ENCODE measurements around the gene MARK3.
"Not testable (repeated sequence)": the region's sequence is repeated elsewhere in the genome, so short reads cannot be mapped to it uniquely, and the experiment has no call there.

Gene MARK3

DNA sequence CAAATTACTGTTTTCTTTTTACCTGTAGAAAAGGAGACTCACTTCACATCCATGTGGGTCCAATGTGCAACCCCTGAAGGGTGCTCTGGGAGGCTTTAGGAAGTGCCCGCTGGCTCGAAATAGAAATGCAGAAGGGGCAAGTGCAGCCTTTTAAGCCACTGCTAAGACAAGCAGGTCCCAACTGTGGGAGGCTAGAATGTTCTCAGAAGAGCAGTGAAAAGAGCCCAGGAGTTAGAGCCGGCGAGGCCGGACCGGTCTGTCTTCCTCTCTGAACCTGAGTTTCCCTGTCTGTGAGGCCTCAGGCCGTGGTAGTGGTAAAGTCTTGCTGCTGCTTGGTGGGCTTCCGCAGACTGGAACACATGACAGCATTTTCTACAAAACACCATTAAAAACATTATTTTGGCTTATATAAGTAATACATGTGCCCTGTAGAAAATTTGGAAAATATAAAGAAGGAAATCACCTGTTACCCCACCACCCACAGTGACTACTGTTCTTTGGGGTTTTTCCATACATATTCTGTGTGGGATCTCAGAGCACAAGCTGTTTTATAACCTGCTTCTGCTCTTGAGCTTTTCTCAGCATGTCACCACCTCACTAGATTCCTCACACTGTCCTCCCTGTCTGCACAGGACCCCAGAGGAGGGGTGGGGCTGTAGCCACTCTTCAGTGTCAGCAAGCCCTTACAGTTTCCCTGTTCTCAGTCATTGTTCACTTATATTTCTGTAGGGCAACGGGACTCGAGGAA, 131.4 kb downstream of the MARK3 start:
- FAIRE-seq, result no peak

DNA sequence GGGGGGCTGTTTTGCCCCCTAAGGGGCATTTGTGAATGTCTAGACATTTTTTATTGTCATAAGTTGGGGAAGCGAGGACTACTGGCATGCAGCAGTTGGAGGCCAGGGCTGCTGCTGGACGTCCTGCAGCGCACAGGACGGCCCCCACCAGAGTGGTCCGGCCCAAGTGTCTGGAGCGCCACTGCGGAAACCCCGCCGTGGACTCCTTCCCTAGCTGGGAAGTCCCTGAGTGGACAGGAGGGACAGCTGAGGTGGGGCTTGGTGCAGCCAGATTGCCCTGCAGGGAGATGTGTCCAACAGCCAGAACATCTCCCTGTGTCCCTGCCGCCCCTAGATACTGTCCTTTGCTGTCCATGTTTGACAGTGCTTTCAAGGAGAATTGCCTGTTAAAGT, 132.0 kb downstream of the MARK3 start:
- no peak for FAIRE-seq

DNA sequence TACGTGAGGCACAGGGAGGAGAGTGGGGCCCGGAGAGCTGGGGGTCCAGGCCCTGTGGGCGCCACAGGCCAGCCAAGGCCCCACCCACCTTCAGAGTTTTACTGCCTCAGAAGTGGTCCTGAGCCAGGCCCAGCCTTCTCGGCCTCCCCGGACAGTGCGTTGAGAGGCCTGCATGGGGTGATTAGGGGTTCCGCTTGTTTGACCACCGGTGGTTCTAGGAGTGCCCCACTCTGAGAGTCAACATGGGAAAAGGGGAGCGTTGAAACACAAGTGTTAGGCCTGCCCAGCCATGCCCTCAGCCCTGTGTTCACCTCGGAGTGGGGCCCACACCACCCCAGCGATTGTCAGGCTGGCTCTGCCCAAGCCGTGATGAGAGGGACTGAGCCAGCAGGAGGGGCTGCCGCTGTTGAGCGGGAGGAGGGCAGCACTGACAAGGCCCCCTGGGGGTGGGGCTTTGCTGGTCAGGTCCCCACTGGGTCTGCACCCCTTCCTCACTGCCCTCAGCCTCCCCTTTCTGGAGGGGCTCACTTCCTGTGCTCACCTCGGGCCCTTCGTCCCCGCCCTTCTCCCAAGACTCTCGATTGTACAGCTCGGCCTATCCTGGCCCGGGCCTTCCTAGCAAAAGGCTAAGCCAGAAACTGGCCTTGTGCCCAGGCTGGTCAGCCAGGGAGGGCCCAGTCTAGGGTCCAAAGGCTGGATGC, 132.7 kb downstream of the MARK3 start:
- FAIRE-seq, result no peak

DNA sequence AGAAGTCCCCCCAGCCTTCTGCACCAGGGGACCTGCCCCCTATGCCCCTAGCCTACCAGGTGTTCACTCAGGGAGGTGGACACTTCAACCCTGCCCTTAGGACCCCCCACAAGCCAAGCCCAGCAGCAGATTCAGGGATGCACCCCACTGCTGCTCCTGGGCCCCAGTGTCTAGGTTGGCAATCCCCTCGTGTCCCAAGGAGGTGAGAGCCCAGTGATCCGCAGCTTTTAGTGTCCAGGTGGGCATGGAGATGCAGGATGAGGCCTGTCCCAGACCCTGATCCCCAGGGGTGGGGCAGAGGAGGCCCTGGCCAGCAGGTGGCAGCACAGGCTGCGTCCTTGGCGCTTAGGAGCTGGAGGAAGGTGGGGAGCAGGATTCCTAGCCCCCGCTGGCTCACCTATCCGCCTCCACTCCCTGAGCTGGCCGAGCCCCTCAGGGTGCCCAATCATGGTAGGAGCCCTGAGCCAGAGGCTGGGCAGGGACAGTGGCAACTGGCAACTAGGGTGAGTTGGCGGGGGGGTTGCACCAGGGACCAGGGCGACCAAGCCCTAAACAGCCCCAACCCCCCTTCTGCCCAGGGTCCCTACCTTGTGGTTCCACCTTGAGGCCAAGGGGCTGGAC, 133.3 kb downstream of the MARK3 start:
- FAIRE-seq, result no peak

DNA sequence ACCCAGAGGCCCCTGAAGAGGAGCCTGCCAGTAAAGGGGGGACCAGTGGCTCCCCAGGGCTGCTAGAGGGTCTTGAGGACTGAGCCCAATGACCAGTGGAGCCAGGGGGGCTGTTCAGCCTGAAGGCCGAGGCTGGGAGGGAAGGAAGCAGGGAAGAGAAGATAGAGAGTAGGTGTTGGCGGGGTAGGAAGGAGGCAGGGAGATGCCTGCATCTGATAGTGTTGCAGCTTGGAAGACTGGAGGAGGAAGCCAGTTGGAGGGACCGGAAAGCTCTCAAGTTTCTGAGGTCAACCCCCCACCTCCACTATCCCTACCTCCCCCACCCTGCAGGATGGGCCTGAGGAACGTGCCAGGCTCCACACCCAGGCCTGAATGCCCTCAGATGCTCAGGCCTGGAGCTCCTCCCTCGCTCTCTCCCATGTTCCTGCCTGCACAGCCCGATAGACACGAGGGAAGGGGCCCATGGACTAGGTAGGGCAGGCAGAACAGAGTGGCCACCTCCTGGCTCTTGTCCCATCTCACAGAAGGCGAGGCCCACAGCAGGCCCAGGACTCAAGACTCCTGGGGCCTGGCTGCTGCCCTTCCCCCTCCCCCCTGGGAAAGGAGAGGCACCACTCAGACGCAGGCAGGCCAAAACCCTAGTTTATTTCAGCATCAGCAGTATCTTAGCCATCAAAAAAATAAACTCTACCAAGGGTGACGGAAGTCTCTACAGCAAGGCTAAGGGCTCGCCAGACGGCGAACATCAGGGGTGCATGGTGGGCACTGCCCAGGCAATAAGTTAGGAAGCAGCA, 134.0 kb downstream of the MARK3 start:
- FAIRE-seq, result no peak

DNA sequence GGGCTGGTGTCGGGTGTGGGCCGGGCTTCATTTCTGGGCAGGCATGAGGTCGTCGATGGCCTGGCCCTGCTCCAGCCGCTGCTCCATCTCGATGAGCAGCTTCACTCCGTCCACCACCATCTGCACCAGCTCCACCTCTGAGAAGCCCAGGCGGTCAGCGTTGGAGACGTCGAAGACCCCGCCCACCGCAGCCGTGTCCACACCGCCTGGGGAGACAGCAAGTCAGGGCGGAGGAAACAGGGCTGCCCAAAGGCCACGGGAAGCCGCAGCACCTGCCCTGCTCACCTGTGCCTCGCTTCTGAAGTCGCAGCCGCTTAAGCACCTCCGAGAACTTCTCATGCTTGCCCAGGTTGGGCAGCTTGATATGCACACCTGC, 134.6 kb downstream of the MARK3 start:
- FAIRE-seq, result no peak

DNA sequence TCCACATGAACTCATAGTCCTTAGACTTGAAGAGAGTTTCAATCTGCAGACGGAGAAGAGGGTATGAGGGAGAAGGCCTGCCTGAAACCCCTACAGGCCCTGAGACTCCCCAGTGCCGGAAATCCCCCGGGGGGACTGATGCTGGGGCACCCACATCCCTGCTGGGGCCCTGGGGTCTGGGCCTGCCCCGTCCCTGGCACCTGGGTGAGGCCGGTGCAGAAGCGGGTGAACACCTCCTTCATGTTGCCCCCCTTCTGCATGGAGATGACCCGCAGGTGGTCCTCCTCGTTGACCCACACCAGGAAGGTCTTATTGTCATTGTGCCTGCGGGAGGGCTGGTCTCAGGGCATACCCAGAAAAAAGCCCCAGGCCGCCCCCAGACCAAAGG, 135.0 kb downstream of the MARK3 start:
- FAIRE-seq, result no peak

DNA sequence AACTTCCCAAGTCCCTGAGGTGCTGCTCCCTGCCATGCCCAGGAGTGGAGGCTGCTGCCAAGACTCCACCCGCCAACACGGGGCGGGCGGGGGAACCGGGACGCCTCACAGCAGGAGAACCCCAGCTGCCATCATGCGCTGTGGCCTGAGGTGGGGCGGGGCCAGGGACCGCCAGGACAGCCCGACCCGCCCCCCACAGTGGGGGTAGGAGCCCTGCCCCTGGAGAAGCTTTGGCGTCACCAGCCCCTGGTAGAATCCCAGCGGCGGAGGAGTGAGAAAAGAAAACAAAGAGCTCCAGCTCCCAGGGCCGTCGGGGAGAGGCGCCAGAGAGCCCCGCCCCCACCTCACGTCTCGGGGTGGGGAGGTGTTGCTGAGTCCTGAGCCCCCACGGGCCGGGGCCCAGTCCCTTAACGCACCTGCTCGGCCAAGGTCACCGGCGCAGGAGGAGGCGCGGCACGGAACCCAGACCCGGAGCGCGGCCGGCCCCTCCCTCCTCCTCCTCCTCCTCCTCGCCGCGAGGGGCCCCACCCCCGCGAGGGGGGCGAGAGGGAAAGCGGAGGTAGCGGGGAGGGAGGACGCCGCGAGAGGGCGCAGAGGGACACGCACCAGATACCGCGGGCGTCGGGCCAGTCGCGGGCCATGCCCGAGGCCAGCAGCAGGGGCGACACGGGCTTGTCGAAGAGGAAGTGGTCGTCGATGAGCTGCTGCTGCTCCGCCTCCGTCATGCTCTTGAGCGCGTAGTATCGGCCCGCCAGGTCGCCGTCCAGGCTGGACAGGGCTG, 135.6 kb downstream of the MARK3 start:
- FAIRE-seq, result no peak

DNA sequence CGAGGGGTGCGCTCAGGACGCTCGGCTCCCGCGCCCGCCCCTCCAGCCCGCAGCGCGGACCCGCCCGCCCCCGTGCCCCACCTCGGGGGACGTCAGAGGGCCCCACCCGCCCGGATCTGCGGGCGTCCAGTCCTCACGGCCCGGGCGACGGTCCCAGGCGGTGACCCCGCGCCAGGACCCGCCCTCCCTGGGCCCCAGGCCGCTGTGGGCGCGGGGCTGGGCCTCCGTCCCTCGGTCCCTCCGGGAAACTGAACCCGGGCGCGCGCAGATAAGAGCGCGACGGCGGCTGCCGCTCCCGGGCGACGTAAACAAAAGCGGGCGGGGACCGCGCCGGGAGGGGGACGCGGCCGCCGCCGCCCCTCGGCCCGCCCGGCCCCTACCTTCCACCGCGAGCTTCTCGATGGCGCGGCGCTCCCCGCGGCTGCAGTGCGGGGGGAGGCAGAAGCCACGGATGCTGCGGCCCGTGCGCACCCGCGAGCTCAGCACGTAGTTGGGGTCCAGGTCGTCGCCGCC, 136.3 kb downstream of the MARK3 start:
- no peak for FAIRE-seq

DNA sequence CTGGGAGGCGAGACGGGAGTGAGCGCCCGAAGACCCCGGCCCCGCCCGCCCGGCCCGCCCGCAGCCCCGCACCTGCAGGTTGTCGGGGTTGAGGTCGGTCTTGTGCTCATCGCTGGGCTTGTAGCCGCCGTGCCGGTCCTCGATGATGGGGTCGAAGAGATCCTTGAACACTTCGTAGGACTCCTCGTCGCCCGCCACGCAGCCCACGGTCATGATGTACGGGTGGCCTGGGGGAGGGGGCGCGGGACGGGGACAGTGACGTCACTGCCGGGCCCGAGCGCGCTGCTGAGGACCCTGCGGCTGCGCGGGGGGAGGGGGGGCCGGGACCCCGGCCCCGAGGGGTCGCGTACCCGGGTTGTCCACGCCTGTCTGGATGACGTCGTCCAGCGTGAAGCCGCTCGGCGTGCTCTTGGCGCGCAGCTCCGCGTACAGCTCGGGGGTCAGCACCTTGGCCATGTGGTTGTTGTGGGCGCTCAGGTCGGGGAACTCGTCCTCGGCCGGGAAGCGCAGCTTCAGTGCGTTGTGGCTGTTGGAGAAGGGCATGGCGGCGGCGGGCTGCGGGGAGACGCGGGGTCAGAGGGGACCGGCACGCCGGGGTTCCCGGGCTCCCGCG, 136.8 kb downstream of the MARK3 start:
- no peak for FAIRE-seq

DNA sequence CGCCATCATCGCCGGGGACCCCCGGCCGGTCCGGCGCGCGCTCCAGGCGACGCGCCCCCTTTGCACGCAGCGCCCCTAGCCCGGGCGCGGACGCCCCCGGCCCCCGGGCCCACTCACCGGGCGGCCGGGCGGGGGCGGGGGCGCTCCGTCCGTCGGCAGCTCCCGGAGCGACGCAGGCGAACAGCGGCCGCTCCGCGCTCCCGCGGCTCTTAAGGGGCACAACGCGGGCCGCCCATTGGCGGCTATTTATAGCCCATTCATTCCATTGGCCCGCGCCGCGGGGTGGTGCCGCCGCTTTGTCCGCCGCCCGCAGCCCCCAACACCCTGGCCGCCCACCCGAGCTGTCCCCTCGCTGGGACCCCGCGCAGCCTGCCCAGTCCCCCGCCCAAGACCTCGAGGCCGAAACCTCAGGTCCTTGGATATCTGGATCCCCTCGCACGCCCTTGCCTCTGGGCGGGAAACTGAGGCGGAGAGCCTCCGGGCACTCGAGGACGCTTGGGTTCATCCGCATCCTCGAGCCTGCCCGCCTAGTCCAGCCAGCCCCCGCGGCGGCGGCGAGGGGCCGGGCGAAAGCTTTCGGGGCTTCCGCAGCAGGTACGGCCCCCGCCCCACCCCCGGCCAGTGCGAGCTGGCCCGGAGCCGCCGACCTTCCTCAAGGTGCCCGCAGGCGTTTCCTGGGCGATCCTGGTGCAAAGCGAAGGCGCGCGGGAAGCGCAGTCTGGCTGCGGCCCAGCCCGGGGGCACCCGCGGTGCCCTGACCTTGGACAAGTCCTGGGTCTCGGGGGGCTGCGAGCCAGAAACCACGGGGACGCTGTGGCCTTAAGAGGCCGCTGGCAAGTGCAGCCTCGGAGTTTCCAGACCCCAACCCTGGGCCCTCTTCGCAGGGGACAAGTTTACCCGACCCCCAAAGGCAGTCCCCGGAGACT, 137.7 kb downstream of the MARK3 start, which contains the start of gene CKB:
Gene CKB (minus strand): TSS at position 182 of the 926 bp plus-strand sequence. CDS start 337 bp downstream, outside the sequence.
- no peak for FAIRE-seq

DNA sequence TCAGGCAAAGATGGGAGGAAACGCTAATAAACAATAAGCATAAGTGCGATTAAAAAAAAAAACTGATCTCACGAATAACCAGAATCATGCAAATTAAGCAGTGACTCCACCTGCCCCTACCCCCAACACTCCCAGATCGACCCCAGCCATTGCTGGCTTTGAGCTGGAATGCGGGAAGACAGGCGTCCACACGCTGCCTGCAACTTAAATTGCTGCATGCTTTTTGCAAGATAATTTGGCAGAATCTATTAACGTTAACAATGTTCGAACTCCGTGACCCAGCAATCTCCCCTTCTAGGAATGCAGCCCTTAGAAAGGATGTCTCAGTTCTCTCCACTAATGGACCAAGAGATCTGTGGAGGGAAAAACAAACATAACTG, 138.3 kb downstream of the MARK3 start:
- no peak for FAIRE-seq

DNA sequence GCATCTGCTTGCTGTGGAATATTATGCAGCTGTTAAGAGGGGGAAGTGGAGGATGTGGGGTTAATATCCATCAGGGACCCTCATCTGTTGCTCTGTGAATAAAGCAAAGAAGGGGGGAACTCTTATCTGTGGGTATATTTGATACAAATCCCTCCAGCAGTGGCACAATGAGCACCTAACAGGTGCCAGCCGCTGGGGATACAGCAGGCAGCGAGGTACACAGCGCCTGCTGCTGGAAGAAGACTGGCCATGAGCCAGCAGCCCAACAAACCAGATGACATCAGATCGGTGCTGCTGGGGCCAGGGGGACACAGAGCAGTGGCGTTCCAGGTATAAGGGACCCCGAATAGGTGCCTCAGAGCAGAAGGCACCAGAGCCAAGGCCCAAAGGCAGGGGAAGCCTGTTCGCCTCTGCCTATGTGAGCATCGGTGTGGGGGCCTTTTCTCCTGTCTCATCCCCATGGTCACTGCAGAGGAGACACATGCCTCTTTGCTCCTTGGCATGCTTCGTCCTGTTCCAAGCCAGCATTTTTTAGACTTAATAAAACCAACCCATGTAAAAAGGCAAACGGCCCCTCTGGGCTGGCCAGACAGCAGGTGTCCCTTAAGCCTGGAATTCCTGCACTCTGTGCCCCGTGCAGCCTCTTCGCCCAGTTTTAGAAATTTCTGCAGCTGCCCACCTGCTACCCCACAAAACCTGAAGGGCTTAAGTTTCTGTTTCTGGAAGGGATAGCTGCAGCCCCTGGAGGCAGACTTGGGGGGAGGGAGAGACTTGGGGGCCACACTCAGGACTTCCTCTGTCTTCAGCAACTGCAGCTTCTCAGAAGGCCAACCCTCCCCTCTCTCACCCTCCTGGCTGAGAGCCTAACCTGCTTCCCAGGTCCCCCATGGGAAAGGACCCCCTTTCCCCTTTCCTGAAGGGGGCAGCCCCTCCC, 139.1 kb downstream of the MARK3 start:
- FAIRE-seq, result no peak

DNA sequence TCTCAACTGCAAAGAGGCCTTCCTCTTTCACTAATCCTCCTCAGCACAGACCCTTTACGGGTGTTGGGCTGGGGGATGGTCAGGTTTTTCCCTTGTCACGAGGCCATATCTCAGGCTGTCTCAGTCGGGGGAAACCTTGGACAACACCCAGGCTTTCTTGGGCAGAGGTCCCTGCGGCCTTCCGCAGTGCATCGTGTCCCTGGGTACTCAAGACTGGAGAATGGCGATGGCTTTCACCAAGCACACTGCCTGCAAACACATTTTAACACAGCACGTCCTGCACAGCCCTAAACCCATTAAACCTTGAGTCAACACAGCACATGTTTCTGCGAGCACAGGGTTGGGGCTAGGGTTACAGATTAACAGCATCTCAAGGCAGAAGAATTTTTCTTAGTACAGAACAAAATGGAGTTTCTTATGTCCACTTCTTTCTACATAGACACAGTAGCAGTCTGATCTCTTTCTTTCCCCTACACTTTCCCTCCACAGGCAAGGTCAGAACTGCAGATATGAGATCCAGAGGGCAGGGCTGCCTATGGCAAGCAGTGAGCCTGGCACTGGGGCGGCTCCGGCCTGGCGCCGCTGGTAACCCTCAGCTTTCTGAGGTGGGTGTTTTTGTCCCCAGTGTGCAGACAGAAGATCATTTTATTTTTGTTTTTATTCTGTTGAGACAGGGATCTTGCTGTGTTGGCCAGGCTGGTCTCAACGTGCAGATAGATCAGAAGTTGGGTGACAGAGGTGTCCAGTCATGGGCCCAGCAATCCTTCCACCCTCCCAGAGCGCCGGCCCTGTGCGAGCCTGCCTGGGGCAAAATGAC, 140.4 kb downstream of the MARK3 start:
- FAIRE-seq, result not testable (repeated sequence)

DNA sequence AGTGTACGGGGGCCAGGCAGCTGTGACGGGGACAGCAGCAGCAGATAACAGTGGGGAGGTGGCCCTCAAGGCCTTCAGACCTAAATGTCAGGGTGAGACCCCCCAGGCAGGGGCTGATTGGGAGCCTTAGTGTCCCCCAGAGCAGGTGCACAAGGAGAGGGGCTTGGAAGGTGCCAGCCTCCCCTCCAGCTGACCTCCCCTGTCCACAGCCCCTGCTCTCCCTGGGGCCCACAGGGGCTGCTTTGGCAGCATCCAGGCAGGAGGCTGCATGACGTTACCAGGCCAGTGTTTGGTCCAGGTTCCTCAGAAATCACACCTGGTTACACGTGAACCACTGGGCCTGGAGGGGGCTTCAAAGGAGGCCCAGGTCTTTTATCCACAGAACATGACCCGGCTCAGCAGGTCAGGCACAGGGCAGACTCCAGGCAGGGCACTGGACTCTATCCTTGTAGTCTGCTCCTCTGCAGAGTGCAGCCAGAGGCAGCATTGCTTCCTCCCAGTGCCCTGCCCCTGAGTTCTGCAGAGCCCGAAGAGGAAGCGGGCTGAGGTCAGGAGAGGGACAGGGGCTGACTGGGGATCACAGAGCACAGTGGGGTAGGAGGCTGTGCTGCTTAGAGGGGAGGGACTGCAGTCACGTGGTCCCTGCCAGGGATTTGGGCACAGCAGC, 141.2 kb downstream of the MARK3 start:
- no peak for FAIRE-seq

DNA sequence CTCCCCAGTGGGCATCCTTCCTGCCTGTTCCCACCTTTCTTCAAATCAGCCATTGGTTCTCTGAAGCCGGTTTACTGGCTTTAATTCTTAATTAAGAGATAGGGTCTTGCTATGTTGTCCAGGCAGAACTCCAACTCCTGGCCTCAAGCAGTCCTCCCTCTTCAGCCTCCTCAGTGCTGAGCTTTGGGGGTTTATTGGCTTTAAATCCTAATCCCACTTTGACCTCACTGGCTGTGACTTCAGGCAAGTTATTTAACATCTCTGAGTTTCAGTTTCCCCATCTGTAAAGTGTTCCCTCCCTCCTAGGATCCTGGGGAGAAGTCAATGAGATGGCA, 141.7 kb downstream of the MARK3 start:
- FAIRE-seq, result no peak

DNA sequence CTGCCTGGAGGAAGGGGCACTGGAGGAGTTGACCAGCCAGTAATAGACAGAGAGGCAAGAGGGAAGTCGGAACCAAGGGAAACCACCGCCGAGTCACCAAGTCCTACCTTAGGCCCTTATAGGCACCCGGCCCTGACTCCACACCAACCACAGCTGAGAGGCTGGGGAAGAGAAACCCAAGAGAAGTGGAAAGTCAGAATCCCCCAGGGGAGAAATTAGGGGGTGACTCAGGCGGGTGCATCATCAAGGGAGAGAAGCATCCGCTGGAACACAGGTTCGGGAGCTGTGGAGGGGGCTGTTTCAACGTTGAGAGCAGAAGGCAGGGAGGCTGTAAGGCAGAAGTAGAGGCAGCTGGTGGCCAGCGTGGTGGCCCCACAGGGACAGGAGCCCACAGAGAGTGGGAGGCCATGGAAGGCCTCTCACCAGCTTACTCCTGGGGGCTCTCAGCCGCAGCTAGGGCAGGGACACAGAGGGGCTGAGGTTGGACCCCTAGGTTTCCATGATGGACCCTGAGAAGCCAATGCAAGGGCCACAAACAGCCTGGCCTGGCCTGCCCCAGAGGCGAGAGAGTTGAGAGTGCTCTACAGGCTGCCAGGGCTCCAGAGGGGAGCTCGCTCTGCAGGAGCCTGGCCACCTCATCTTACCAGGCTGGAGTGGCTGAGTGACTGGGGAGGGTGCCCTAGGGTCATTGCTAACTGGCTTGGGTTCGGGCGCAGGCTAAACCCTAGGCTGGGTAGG, 142.4 kb downstream of the MARK3 start:
- no peak for FAIRE-seq

Data from colon (tissue), 2 donors.